Measurements from ENCODE around the gene TULP4.

- TF ChIP-seq POLR2AphosphoS5 (IDR thresholded peaks at IDR 0.05) (no peak), CTCF (IDR thresholded peaks at IDR 0.05) (no peak), EP300 (IDR thresholded peaks at IDR 0.05) (no peak)
Observed at GRCh38 chr6:158272324-158272723, 39.9 kb upstream of the TULP4 start.
